GM19328 (cell line): Measurements from ENCODE around the gene BRCC3.
"Not testable (repeated sequence)": the region's sequence is repeated elsewhere in the genome, so short reads cannot be mapped to it uniquely, and the experiment has no call there.

ENCODE experiments used
- ATAC-seq: cut with Tn5 transposase; IDR thresholded peaks from one replicate; pipeline ENCODE4 v1.9.1; 2021; ENCODE audit warnings: mild to moderate bottlenecking, moderate library complexity; ENCODE audit not compliant: unreplicated experiment

Gene BRCC3

DNA sequence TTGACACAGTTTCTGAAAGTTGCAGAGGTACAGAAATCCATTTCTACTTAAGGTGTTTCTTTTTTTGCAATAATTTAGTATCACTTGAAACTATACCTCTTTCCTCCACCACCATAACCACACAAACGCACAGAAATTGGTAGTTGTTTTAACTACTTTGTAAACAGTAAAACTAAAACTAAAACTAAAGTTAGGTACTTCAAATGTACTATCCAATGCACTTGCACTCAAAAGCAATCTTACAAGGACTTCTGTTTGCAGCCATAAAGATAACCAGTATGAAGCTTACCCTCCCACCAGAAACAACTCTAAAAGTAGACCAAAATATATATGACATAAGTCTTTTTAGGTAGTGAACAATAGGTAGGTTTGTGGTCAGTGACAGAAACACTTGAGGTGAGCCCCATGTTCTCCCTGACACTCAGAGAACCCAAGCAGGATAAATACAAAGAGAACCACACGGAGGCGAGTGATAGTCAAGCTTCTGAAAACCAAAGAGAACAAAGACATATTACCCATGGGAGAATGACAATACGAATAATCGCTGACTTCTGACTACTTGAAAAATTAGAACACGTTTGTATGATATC is 72.7 kb downstream of the BRCC3 start:
- ATAC-seq = no peak

DNA sequence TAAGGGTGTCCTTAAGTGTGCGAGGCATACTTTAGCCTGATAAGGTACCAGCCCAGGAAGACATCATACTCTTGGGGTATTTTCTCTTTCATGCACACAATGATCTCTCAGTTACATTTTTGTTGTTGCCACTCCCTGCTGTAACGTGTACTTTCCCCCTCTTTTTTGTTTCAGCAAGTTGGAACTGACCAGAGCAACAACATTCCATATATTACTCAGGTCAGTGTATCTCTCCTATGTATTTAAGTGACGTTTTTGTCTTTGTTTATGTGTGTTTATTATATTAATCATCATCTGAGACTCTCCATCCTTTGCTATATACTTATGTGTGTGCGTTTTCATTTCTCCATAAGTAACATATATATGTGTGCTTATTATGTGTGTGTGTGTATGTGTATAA is 73.6 kb downstream of the BRCC3 start:
- ATAC-seq = no peak

DNA sequence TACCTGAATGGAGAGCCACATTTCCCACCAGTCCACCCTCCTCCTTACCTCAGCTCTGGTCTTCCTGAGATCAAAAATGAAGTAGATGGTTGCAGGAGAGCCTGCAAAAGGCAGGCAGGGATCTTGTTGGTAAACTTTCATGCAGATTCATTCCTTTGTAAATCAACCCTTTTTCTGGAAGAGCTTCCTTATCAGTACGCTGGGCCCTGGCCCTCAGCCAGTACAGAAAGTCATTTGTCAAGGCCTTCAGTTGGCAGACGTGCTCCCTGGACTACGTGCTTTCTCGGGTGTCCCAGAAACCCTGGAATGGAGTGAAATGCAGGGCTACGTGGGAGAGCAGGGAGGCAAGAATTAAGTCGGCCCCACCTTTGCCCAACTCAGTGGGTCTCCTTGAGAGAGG is 76.3 kb downstream of the BRCC3 start:
- ATAC-seq = not testable (repeated sequence)

GRCh38 chrX:155148166-155148565 is 76.9 kb downstream of the BRCC3 start:
- not testable (repeated sequence) for ATAC-seq

- no peak for ATAC-seq
These were observed 77.6 kb downstream of the BRCC3 start for GRCh38 chrX:155148724-155149537.

GRCh38 chrX:155169881-155170280 is 98.6 kb downstream of the BRCC3 start:
- no peak for ATAC-seq
